Omental fat pad (tissue), 4 donors: ENCODE results near the gene ACVR1B. TPM values are rescaled to one million over a fixed set of nuclear protein-coding genes. Genes with fewer than 3 reads are reported as not detected.

ENCODE experiments used
- ATAC-seq: fragments of 150-250 bp; one replicate; pipeline ENCODE4 v1.9.1; 2016; ENCODE audit warnings: mild to moderate bottlenecking, moderate library complexity; ENCODE audit not compliant: low FRiP score
- DNase-seq: peaks from one replicate; pipeline ENCODE4 v3.0.0-alpha.2; 2019; ENCODE audit warnings: low spot score
- CTCF ChIP-seq, 3 donors: fragments of 450-650 bp; IDR thresholded peaks; one replicate each; pipeline ENCODE4 v1.5.1; 2016 to 2017; ENCODE audit warnings: antibody characterized with exemption in 3 of 3, mild to moderate bottlenecking in 3 of 3, moderate library complexity in 2 of 3
- total RNA-seq, 4 donors: library from RNA; depleted of rRNA; stranded (reverse); fragments of >200 nt; gene quantifications; one replicate each; pipeline ENCODE4 v1.1.0, GENCODE V29; 2016

Gene ACVR1B
- total RNA-seq, 4 donors from 2014 or later: 15.9 to 42.2 (median 20.5) TPM

DNA sequence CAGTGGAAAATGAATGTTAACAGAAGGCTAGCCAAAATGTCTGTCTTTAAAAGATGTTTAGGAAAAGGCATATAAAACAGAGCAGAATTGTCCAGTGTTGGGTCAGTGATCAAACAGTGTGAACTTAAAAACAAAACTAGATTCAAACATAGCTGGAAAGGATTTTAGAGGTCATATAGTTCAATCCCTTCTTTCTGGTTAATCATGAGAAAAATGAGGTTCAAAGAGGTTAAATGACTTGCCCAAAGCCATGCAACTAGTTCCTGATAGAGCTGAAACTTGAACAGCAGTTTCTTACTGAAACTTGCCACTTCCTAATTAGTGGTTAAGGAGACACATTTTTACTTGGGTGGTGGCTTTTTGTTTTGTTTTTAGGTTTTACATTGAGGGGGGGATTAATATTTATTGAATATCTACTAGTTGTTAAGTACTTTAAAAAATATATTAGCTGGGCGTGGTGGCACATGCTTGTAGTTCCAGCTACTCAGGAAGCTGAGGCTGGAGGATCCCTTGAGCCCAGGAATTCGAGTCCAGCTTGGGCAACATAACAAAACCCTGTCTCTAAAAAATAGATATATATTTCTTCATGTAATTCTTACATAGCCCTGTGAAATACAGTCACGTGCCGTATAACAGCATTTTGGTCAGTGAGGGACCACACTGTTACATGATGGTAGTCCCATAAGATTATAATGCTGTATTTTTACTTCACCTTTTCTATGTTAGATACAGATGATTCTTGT, 20.4 kb downstream of the ACVR1B start:
- DNase-seq (no peak), ATAC-seq (no peak)
- TF ChIP-seq CTCF (IDR thresholded peaks at IDR 0.05): no peak

DNA sequence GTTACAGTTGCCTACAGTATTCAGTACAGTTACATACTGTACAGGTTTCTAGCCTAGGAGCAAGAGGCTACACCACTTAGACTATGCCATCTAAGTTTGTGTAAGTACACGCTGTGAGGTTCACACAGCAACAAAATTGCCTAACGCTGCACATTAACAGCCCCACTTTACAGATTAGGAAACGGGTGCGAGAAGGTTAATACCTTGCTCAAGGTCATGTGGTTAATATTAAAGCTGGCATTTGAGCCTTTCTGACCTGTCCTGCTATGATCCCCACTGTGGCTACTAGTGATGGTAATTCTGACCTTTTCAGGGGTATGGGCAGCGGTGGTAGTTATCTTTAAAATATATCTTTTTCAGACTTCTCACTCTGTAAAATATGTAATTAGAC, 20.9 kb downstream of the ACVR1B start:
- TF ChIP-seq CTCF (IDR thresholded peaks at IDR 0.05): no peak
- ATAC-seq (peak; percentile 2), DNase-seq (no peak)

GRCh38 chr12:51972849-51973273, 21.4 kb downstream of the ACVR1B start:
- DNase-seq (no peak), ATAC-seq (peak; percentile 88)
- TF ChIP-seq CTCF (IDR thresholded peaks at IDR 0.05): no peak

DNA sequence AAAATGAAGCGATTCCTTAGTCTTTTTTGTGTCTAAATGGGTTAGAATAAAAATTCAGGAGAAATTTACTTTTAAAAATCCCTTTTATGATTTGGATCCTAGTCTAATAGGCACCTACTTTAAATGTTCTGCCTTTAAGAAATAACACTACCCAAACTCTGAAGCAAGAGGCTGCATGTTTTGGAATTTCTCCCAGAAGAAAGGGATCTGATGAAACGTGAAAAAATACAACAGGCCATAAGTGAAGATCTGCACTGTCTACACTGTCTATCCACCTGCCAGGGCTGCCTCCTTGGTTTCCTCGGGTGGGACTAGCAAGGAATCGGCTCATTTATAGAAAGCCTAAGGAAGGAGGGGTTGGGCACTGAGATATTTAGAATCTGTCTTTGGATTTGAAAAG, 22.1 kb downstream of the ACVR1B start:
- no peak for TF ChIP-seq CTCF (IDR thresholded peaks at IDR 0.05)
- ATAC-seq (no peak), DNase-seq (no peak)

GRCh38 chr12:51974646-51975045, 23.1 kb downstream of the ACVR1B start:
- ATAC-seq (no peak), DNase-seq (no peak)
- TF ChIP-seq CTCF (IDR thresholded peaks at IDR 0.05): no peak

- ATAC-seq (no peak), DNase-seq (no peak)
Observed at GRCh38 chr12:51975196-51975595, 23.7 kb downstream of the ACVR1B start.

More at GRCh38 chr12:51975196-51975595, 23.7 kb downstream of the ACVR1B start:
- TF ChIP-seq CTCF (IDR thresholded peaks at IDR 0.05): no peak
